Measurements from ENCODE around the gene SMCO4. TPM values are rescaled to one million over a fixed set of nuclear protein-coding genes. Genes with fewer than 3 reads are reported as not detected.
"Not testable (repeated sequence)": the region's sequence is repeated elsewhere in the genome, so short reads cannot be mapped to it uniquely, and the experiment has no call there.

The SMCO4 gene
- total RNA-seq, 1 donor from 2014 or later, result 6.3 TPM

DNA sequence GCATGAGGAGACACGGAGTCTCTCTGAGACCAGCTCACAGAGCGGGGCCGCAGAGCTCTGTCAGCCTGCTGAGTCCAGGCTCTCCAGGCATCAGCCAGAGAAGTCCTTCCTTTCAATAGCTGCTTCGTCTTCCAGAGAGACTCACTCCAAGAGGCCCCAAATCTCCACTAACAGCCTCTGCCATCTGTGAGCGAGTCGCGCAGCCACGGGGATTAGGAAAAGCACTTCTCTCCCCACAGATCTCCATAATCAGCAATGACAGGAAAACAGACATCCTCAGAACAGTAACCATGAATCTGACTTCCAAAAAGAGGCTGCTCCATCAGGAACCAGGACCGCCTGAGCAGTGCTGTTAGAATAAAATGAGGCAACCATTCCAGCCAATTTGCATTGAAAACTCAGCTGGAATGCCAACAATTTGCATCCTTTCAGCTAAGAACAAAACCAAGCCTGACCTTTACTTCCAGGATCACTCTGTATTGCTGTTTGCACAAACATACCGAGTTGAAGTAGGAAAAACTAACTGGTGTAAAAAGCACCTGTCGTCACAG is 65.4 kb downstream of the SMCO4 start:
- DNase-seq (ENCODE audit: low spot score), result peak; percentile 88

DNA sequence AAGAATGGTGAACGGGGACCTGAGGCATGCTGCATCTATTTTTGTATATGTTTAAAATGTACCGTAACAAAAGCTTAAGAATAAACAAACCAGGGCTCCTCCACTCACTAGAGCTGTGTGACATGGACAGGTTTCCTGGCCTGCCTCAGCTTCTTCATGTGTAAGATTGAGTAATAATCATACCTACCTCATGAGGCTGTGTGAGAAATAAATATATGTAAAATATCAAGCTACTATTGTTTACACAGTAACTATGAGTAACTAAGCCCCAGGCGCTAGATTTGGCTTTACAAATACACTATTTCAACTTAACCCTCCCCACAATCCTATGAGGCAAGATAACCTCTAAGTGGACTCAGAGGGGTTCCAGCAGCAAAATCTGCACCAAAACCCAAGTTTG is 66.4 kb downstream of the SMCO4 start:
- DNase-seq (ENCODE audit: low spot score), result peak; percentile 25

DNA sequence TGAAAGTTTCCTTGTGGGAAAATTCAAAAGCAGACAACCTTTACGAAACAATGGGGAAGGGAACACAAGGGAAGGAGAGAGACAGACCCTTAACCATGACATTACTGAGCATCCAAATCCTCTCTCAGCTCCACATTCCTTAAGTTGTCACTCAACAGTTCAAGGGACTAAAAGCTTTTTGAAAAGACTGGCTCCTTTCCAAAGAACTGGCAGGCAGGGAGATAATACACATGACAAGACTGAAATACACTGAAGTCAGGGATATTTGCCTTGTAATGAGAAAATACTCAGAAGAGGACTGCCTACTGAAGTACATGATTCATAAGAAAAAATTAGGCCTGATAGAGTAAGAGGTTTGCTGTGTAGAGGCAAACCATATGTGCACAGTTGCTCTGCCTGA is 69.1 kb downstream of the SMCO4 start:
- DNase-seq (ENCODE audit: low spot score), result peak; percentile 48

DNA sequence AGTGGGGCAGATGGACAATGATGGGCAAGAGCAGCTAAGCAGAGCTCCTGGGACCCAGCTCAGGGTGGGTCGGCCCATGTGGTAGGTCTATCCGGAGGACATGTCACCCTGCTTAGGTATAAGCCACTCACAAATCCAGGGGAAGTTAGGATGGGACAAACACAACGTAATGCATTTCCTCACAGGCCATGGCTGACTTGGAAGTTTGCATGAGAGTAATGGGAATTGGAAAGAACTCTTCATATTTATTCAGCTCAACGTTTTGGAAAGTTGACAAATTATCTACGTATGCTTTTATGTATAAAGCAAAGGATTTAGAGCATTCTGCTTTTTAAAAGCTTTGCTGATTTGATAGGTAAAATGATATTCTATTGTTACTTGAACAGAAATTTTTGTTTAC is 74.9 kb downstream of the SMCO4 start:
- no peak for DNase-seq (ENCODE audit: low spot score)

DNA sequence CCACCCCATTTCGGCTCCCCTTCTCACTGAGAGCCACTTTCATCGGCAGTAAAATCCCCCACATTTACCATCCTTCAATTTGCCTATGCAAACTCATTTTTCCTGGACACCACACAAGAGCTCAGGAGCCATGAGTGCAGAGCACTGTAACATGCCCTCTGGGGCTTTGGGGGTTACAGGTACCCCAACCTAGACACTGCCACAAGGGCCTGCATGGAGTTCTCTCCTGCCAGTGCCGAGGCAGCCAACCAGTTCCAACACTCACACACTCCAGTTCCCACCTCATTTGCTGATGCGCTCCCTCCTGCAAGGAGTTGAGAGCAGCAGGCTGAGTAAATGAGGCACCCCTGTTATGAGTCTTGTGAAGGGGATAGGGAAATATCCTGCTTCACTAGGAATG is 76.1 kb downstream of the SMCO4 start:
- no peak for DNase-seq (ENCODE audit: low spot score)

DNA sequence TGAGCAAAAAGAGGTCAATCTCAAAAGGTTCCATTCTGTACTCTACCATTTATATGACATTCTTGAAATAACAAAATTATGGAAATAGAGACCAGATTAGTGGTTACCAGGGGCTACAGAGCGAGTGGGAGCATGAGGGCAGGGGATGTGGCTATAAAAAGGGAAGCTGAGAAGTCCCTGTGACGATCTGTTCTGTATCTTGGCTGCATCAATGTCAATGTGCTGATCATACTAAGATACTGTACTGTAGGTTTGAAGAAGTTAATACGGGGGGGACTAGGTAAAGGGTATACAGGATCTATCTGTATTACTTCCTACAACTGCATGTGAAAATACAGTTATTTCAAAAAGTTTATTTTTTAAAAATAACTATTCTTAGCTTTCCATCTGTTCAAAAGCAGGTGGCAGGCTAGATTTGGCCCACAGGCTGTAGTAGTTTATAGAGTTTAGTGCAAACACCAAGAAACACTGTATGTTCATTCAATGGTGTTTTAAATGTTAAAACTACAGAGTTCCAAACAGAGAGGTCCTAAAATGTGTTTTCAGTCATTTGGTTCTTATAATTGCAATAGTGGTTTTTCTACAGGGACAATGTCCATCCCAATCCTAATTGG is 78.2 kb downstream of the SMCO4 start:
- DNase-seq (ENCODE audit: low spot score), result no peak

DNA sequence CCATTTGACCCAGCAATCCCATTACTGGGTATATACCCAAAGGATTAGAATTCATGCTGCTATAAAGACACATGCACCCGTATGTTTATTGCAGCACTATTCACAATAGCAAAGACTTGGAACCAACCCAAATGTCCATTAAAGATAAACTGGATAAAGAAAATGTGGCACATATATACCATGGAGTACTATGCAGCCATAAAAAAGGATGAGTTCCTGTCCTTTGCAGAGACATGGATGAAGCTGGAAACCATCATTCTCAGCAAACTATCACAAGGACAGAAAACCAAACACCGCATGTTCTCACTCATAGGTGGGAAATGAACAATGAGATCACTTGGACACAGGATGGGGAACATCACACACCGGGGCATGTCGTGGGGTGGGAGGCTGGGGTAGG is 79.5 kb downstream of the SMCO4 start:
- not testable (repeated sequence) for DNase-seq (ENCODE audit: low spot score)

DNA sequence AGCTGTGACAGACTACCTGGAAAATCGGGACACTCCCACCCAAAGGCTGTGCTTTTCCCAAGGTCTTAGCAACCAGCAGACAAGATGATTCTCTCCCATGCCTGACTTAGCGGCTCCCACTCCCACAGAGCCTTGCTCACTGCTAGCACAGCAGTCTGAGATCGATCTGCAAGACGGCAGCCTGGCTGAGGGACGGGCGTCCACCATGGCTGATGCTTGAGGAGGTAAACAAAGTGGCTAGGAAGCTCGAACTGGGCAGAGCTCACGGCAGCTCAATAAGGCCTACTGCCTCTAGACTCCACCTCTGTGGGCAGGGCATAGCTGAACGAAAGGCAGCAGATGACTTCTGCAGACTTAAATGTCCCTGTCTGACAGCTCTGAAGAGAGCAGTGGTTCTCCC is 84.9 kb downstream of the SMCO4 start:
- no peak for DNase-seq (ENCODE audit: low spot score)

DNA sequence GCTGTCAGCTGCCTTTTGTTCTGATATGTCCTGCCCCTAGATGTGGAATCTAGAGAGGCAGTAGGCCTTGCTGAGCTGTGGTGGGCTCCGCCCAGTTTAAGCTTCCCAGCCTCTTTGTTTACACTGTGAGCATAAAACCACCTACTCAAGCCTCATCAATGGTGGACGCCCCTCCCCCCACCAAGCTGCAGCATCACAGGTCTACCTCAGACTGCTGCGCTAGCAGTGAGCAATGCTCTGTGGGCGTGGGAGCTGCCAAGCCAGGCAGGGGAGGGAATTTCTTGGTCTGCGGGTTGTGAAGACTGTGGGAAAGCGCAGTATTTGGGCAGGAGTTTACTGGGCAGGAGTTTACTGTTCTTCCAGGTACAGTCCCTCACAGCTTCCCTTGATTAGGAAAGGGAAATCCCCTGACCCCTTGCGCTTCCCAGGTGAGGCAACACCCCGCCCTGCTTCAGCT is 98.5 kb downstream of the SMCO4 start:
- DNase-seq (ENCODE audit: low spot score), result no peak

DNA sequence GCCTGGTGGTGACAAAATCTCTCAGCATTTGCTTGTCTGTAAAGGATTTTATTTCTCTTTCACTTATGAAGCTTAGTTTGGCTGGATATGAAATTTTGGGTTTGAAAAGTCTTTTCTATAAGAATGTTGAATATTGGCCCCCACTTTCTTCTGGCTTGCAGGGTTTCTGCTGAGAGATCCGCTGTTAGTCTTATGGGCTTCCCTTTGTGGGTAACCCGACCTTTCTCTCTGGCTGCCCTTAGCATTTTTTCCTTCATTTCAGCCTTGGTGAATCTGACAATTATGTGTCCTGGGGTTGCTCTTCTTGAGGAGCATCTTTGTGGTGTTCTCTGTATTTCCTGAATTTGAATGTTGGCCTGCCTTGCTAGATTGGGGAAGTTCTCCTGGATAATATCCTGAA is 100.0 kb downstream of the SMCO4 start:
- not testable (repeated sequence) for DNase-seq (ENCODE audit: low spot score)

DNA sequence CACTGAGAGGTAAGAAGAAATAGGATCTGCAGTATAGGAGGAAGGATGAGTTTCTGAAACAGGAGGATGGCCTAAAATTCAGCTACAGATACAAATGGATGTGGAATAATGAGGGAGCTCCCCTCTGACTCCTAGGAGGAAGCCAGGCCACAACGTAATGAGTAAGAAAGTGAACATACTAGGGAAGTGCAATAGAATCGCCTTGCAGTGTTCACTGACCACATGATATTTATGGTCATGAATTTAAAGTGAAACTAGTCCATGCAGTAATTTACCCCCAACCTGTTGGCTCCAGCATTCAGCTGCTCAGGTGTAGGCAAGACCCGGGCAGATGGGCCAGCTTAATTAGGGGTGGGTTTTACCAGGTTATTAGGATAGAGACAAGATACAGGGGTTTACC is 110.9 kb downstream of the SMCO4 start:
- no peak for DNase-seq (ENCODE audit: low spot score)

Other genes with a start within 250 kb of the SMCO4 start
- gene DEUP1, start 212.6 kb downstream of the SMCO4 start, total RNA-seq (ENCODE audit: insufficient read depth, low replicate concordance), result 4.1 TPM
- gene CEP295, start 118.3 kb upstream of the SMCO4 start, total RNA-seq (ENCODE audit: insufficient read depth, low replicate concordance), result 19.5 TPM
- gene TAF1D, start 198.1 kb upstream of the SMCO4 start, total RNA-seq (ENCODE audit: insufficient read depth, low replicate concordance), result 200 TPM
- gene C11orf54, start 198.3 kb upstream of the SMCO4 start, total RNA-seq (ENCODE audit: insufficient read depth, low replicate concordance), result 28.4 TPM
- gene MED17, start 240.9 kb upstream of the SMCO4 start, total RNA-seq (ENCODE audit: insufficient read depth, low replicate concordance), result 37.3 TPM

Measured in umbilical cord (tissue), 2 donors.